ENCODE results near the gene MRPS27.

Gene MRPS27

DNA sequence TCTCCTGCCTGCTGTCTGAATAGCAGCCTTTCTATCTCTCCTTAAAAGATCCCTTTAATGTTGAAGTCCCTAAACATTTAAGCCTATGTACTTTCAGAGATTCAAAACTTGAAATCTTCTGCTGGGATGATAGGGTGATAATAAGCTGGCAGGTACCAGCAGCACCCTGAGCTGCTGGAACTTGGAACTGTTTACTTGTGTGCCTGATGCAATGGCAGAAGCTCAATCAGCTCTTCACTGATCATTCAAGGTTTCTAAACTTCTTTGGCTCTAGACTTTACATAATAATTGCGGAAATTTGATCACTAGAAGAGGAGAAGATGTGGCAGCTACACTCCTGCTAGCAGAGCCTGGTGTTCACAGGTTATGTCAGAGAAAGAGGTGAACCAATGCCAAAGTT is 27.6 kb downstream of the MRPS27 start:
- in situ Hi-C loops (cut with MboI; ENCODE audit: low sequenced_read_pairs): no loop called here

DNA sequence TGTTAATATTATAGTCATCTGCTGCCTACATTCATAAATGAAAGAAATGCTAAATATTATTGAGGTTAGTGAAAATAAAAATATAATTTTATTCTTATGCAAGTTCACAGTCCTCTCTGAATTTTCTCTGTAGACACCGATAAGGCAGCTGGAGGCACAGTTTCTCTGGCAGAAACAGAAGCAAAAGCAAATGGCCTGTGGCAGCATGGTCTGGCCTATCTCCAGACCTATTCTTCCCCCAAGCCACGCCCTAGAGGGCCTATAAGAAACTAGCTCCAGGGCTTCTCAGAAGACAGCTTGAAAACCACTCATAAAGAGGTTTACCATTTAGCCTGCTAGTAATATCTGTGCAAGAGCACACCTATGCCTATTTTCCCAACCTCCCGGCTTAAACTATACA is 28.4 kb downstream of the MRPS27 start:
- in situ Hi-C loops (cut with MboI; ENCODE audit: low sequenced_read_pairs): no loop called here

DNA sequence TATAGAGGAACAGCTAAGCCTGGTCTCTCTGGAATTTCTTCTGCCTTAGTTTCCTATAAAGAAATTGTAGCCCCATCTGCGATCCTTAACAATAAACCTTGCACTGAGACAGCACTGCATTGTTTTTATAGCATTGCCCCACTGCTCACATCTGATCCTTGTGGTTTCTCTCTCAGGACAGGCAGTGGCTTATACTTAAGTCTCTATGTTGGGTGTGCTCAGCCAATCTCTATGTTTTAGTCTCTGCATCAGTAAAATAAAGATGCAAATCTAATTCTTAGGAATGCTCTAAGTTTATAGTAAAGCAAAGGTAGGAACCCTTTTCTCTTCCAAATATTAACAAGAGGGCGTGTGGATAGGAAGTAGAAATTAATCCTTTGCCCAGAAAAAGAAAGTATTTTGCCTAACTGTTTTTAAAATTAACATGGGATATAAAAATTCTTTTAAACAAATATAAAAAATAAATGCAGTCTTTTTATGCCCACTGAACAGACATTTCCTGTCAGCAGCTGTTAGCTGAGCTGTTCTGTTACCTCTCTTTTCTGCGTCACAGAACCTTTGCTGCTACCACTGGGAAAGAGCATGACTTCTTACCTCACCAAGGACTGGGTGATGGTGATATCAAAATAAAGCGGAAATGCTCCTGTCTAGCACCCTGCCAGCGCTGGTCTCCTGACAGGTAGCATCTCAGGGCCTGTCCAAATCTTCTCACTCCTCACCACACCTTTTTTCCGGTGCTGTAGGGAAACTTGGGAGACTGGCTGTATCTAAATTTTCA is 29.5 kb downstream of the MRPS27 start:
- in situ Hi-C loops (cut with MboI; ENCODE audit: low sequenced_read_pairs): no loop called here

DNA sequence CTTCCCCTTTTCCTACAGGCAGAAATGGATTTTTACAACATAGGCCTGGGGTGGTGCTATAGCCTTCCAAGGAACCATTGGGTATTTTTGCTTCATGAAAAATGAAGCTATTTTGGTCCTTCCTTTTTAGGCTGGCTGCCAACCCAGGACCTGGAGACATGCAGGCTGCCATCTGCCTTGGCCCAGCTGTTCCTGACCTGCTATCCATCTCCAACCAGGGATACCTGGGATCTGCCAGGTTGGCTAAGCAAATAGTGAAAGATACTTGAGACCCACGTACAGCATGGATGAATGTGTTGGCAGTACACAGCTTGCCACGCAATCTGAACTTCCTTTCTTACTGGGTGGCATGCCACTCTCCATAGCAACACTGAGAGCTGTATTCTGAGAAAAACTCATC is 31.1 kb downstream of the MRPS27 start:
- in situ Hi-C loops (cut with MboI; ENCODE audit: low sequenced_read_pairs): no loop called here

DNA sequence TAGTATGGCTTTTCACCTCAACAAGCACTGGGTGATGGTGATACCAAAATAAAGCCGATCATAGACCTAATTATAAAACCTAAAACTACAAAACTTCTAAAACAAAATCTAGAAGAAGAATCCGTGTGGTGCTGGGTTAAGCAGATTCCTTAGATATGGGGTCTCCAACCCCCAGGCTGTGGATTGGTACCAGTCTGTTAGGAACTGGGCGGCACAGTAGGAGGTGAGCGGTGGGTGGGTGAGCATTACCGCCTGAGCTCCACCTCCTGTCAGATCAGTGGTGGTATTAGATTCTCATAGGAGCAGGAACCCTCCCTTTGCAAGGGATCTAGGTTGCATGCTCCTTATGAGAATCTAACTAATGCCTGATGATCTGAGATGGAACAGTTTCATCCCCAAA is 33.2 kb downstream of the MRPS27 start:
- in situ Hi-C loops (cut with MboI; ENCODE audit: low sequenced_read_pairs): no loop called here

DNA sequence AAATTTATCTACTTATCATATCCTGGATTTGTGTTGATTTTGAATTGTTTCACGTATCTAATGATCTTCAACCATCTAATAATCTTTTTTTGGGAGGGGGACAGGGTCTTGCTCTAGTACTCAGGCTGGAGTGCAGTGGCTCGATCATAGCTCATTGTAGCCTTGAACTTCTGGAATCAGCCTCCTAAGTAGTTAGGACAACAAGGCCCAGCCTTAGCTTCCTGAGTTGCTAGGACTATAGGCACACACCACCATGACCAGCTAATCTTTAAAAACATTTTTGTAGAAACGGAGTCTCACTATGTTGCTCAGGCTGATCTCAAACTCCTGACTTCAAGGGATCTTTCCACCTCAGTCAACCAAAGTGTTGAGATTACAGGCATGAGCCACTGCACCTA is 34.6 kb downstream of the MRPS27 start:
- in situ Hi-C loops (cut with MboI; ENCODE audit: low sequenced_read_pairs): no loop called here

DNA sequence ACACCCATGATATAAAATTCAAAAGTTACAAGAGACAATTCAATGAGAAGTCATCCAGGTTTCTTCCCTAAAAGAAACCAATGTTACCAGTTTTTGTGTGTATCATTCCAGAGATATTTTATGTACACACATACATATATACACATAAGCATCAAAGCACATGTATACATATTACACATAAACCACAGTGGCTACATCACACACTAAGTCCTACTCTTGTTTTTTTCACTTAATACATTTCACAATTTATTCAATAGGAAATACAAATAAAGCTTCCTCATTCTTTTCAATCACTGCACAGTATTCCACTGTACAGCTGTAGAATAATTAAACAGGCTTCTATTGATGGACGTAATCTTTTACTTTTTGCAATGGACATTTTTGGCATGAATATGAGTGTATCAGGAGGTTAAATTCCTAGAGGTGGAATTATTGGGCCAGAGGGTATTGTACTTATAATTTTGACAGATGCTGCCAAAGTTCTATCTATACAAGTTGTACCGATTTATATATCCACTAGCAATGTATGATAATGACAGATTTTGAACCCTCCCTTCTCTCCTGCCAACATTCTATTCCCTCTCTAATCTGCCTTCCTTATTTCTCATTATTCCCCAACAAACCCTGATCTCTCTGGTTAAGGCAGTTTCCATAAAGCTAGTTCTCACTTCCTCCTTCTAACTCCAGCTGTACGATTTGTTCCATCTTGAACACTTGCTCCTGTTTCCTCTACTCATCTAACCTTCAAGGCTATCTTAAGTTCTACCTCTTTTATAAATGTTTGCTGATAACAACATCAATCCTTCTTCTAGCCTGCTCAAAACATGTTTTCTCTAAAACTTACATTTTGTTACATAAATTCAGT is 35.2 kb downstream of the MRPS27 start:
- in situ Hi-C loops (cut with MboI; ENCODE audit: low sequenced_read_pairs): no loop called here

DNA sequence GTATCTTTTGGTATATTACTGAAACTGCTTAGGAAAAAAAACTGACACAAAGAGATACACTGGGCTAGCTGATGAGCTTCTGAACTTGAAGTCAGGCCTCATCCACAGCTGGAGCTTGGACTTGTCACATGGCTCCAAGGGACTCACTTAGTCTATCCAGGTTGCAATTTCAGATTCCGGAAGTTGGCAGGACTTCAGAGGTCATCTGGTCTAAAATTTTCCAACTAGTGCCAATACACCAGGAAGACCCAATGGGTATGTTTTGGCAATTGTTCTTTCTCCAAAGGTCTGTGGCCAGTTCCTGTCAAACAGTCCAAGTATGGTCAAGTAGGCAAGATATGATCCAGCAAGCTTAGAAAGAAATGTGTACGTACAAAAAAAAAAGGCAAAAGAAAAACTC is 36.7 kb downstream of the MRPS27 start:
- in situ Hi-C loops (cut with MboI; ENCODE audit: low sequenced_read_pairs): no loop called here

DNA sequence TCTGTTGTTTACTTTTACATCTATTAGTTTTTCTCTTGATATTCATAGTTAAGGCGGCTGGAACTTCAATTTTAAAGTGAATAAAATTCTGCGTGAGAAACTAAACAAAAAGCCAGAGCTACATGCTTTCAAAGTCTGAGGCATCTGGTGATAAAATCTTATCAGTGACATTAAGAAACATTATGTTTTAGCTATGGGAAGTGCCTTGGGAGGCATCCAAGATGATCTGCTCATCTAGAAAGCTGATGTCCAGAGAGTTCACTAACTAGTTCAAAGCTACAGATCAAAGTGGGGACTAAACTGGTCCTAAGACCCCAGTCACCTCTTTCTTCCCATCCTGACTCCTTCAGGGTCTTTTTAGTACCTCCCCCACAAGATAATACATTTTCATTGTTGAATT is 37.2 kb downstream of the MRPS27 start:
- in situ Hi-C loops (cut with MboI; ENCODE audit: low sequenced_read_pairs): no loop called here

DNA sequence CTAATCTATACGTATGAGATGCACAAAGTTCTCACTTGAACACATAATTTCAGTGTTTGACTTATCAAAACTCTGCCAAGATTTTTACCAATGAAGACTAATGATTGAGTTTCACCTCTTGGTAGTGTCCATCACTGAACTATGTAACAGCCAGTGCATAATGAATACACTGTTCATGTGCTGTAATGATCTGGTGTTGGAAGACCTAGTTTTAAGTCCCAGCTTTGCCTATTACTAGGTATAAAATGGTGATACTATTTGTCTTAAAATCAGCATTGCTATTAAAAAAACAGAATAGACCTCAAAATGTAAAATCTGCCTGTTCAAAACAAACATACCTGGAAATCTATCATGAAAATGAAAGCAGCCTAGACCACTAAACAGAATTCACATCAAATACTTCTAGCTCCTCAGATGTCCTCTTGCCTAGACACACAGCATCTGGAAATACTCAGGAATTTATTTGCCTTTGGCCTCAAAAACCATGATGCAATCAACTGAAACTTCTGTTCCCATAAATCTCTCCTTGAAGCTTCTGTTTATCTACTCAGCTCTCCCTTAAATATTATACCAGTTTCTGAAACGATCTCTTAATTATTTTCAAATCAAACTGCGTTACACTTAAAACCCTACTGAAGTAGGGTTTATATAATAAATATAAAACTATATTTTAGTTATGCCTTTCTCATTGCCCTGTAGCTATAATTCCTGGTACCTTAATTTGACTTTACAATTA is 38.1 kb downstream of the MRPS27 start:
- in situ Hi-C loops (cut with MboI; ENCODE audit: low sequenced_read_pairs): no loop called here

DNA sequence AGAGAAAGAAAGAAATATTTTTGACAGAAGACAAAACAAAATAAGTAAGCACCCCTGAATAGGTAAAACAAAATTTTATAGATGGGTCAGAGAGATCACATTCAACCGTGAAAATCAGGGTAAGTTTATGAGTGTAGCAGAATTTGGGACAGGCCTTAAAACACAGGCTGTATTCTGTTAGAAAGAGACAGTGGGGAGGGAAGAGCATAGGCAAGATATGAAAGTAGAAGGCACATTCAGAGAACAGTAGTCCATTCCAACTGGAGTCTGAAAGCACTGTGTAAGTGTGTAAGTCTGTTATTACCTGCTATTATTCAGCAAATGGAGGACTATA is 38.6 kb downstream of the MRPS27 start:
- in situ Hi-C loops (cut with MboI; ENCODE audit: low sequenced_read_pairs): no loop called here

DNA sequence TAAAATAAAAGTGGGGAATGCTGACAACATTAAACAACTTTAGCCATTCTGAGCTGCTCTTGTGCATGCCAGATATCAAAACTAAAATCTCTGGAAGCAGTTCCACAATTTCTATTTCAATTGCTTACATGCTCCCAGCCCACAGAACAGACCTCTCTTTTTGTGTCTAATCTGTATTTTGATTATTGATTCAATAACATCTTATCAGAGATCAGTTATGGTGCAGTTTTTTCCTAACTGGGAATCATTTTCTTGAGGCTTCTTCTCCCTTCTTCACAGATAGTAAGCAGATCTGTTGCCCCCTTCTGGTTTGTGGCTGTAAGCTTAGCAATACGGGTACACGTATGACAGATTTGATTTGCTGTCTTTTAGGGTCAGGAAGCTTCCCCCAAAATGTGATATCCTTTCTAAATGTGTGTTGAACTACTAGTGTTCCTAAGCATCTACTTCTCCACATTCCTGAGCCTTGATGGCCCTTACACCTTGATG is 39.4 kb downstream of the MRPS27 start:
- in situ Hi-C loops (cut with MboI; ENCODE audit: low sequenced_read_pairs): no loop called here

DNA sequence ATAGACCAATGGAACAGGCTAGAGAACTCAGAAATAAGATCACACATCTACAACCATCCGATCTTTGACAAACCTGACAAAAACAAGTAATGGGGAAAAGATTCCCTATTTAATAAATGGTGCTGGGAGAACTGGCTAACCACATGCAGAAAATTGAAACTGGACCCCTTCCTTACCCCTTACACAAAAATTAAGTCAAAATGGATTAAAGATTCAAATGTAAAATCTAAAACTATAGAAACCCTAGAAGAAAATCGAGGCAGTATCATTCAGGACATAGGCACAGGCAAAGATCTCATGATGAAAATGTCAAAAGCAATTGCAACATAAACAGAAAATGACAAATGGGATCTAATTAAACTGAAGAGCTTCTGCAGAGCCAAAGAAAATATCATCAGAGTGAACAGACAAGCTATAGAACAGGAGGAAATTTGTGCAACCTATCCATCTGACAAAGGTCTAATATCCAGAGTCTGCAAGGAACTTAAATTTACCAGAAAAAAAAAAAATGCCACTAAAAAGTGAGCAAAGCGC is 43.8 kb downstream of the MRPS27 start:
- in situ Hi-C loops (cut with MboI; ENCODE audit: low sequenced_read_pairs): no loop called here

DNA sequence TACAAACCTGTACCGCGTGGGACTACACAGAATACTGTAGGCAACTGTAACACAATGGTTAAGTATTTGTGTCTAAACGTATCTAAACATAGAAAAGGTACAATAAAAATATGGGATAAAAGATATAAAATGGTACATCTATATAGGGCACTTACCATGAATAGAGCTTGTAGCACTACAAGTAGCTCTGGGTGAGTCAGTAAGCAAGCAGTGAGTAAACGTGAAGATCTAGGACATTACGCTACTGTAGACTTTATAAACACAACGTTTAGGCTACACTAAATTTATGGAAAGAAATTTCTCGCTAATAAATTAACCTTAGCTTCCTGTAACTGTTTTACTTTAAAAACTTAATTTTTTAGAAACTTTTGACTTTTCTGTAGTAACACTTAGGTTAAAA is 46.5 kb downstream of the MRPS27 start:
- in situ Hi-C loops (cut with MboI; ENCODE audit: low sequenced_read_pairs): no loop called here

DNA sequence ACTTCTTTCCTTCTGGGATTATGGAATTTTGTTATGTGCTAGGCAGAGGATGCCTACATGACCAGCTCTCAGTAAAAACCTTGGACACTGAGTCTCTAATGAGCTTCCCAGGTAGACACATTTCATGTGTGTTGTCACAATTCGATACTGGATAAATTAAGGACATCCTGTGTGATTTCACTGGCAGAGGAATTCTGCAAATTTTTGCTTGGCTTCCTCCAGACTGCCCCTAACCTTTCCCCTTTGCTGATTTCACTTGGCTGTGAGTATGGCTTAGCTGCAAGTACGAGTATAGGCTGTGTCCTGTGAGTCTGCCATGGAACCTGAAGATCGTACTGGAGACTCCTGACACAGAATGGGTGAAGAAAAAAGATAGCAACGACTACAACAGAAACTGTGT is 47.6 kb downstream of the MRPS27 start:
- in situ Hi-C loops (cut with MboI; ENCODE audit: low sequenced_read_pairs): no loop called here

DNA sequence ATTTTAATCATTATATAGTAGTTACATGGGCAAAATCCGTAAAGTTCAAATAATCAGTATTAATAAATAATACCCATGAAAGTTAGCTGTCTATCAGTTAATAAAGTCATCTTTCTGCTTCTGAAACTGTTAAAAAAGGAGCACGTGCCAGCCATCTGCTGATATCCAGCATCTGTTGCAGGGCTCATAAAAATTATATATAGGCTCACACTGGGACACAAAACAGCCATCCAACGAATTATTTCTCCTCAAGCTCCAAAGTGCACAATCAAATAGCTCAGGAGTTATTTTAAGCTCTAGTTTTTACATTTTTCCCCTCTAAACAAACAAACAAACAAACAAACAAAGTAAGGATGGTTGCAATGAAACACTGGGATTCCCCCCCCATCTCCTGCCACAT is 48.3 kb downstream of the MRPS27 start:
- in situ Hi-C loops (cut with MboI; ENCODE audit: low sequenced_read_pairs): no loop called here

DNA sequence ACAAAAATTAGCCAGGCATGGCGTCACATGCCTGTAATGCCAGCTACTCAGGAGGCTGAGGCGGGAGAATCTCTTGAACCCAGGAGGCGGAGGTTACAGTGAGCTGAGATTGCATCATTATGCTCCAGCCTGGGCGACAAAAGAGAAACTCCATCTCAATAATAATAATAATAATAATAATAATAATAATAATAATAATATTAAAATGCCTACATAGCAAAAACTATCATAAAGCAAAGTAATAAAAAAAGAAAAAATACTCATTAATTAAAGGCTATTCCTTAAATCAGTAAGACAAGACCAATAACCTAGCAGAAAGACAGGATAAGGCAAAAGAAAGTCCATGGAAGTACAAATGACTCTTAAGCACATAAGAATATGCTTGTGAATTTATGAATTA is 50.0 kb downstream of the MRPS27 start:
- in situ Hi-C loops (cut with MboI; ENCODE audit: low sequenced_read_pairs): no loop called here

DNA sequence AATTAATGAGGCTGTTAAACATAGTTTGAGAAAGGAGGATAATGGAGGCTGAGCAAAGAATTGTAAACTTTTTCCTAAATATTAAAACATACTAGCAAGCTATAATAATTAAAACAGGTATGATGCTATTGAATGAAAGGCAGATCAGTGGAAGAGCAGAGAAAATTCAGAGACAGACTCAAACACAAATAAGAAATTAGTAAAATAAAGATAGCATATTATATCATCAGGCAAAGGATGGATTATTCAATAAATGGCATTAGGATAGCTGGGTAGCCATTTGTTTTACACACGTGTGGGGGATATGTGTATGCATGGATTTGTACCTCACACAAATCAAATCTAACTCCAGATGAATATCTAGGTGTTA is 50.6 kb downstream of the MRPS27 start:
- in situ Hi-C loops (cut with MboI; ENCODE audit: low sequenced_read_pairs): no loop called here

DNA sequence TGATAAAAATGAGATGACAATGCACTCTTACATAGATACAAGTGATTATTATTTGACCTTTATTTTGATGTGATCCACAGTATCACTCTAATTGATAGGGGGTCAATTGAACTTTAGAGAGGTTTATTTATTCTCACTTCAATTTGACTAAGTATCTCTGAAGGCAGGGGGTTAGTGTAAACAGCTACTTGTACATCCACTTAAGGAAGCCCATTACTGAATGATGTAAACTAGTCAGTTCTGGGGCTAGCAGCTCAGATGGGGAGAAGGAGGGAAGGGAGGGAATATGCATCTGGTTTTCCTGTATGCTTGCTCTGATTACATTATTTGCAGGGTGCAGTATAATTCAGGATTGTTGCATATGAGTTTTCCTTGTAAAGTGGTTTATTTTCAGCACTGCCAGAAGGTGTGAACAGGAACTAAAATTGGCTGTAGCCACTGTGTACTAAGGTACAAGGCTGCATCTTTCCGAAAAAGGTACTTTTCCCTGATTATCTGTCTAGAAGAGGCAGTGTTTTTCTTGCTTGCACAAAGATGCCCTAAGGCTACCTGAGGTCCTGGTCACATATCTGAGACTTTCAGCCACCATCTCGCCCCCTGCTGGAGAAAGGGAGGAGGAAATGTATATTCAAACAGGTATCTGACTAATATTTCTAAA is 51.2 kb downstream of the MRPS27 start:
- in situ Hi-C loops (cut with MboI; ENCODE audit: low sequenced_read_pairs): no loop called here

DNA sequence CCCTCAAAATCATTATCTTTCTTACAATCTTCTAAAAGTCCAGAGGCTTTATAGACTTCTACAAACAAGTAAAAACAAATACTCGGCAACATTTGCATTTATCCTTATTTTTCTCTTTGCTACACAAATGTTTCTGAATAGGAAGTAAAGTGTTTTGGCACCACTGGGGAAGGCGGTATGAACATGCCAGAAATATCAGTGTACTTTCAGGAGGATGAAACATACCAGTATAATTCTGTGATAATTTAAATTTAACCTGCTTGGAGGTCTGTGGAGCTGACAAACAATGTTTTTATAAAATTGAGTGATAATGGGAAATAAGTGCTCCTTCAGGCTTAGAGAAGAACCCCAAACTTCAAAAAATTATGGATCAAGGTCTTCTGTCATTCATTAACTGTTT is 51.8 kb downstream of the MRPS27 start:
- in situ Hi-C loops (cut with MboI; ENCODE audit: low sequenced_read_pairs): no loop called here

DNA sequence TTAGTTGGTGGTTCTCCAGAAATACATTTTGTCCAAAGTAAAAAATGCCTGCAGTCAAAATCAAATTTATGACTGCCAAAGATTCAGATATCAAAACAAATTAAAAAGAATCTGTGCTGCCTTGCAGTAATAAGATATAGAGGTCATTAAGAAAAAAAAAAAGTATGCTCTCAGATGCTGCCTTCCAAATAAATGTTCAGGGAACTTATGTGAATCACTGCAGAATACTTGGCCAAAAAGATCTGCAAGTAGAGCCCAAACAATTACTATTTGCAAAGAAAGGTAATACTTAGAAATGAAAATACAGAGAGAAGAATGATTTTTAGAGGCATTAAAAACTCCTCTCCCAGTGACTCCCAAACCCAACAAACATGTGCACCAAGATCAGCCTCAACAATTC is 52.4 kb downstream of the MRPS27 start:
- in situ Hi-C loops (cut with MboI; ENCODE audit: low sequenced_read_pairs): no loop called here
